GM12878 (cell line): ENCODE results near the gene TPRN. TPM values are rescaled to one million over a fixed set of nuclear protein-coding genes. Genes with fewer than 3 reads are reported as not detected.

ENCODE experiments used
- ATF2 ChIP-seq: IDR thresholded peaks from 2 replicates; pipeline ENCODE4 v1.6.1; 2012; ENCODE audit warnings: low read length, inconsistent platforms
- ATF3 ChIP-seq: IDR thresholded peaks from 2 replicates; pipeline ENCODE4 v1.6.1; 2011; ENCODE audit warnings: low read depth, mild to moderate bottlenecking, low read length, moderate library complexity, borderline replicate concordance; ENCODE audit errors: extremely low read depth
- BHLHE40 ChIP-seq, 2 experiments: fragments of 450-650 bp in 1 of 2; IDR thresholded peaks; 2 replicates each; pipeline ENCODE4 v1.6.1; 2011 to 2017; ENCODE audit warnings: low read depth in 2 of 2, borderline replicate concordance in 1 of 2, improper control_type of control experiment in 1 of 2, low read length in 1 of 2, mild to moderate bottlenecking in 1 of 2
- CEBPB ChIP-seq, 2 experiments: fragments of 150-350 bp in 1 of 2; IDR thresholded peaks; 2 replicates each; pipeline ENCODE4 v1.6.1; 2012 to 2014; ENCODE audit warnings: low read depth in 2 of 2, low read length in 2 of 2, borderline replicate concordance in 1 of 2, inconsistent platforms in 1 of 2
- CREB1 ChIP-seq: IDR thresholded peaks from 2 replicates; pipeline ENCODE4 v1.6.1; 2012; ENCODE audit warnings: low read depth, mild to moderate bottlenecking, inconsistent platforms
- ELK1 ChIP-seq: IDR thresholded peaks from 2 replicates; pipeline ENCODE4 v1.6.1; 2012; ENCODE audit warnings: low read depth, low read length, improper control_type of control experiment
- ESRRA ChIP-seq: IDR thresholded peaks from 2 replicates; pipeline ENCODE4 v1.6.1; 2012; ENCODE audit warnings: mild to moderate bottlenecking, low read length, improper control_type of control experiment
- EZH2 ChIP-seq: IDR thresholded peaks from 2 replicates; pipeline ENCODE4 v1.6.1; 2012; ENCODE audit warnings: low read depth, mild to moderate bottlenecking, control low read depth, inconsistent platforms, low read length, borderline replicate concordance; ENCODE audit not compliant: control insufficient read depth
- GATAD2B ChIP-seq: fragments of 450-650 bp; conservative IDR thresholded peaks from 2 replicates; pipeline ENCODE4 v1.6.1; 2017; ENCODE audit warnings: low read depth, mild to moderate bottlenecking, moderate library complexity
- MEF2A ChIP-seq: IDR thresholded peaks from 2 replicates; pipeline ENCODE4 v1.6.1; 2011; ENCODE audit warnings: low read depth, mild to moderate bottlenecking, low read length, moderate library complexity; ENCODE audit not compliant: insufficient read depth
- NFXL1 ChIP-seq: fragments of 450-650 bp; IDR thresholded peaks from 2 replicates; pipeline ENCODE4 v1.6.1; 2017; ENCODE audit warnings: antibody characterized with exemption, mild to moderate bottlenecking, borderline replicate concordance
- NFYB ChIP-seq: IDR thresholded peaks from 2 replicates; pipeline ENCODE4 v1.6.1; 2011; ENCODE audit warnings: low read depth, mild to moderate bottlenecking, low read length, improper control_type of control experiment, moderate library complexity; ENCODE audit not compliant: insufficient read depth
- NR2C1 ChIP-seq: fragments of 450-650 bp; IDR thresholded peaks from 2 replicates; pipeline ENCODE4 v1.6.1; 2017; ENCODE audit warnings: antibody characterized with exemption, mild to moderate bottlenecking, moderate library complexity
- POU2F2 ChIP-seq: IDR thresholded peaks from 3 replicates; pipeline ENCODE4 v1.6.1; 2011; ENCODE audit warnings: low read depth, mild to moderate bottlenecking, low read length, borderline replicate concordance
- RAD51 ChIP-seq: fragments of 450-650 bp; IDR thresholded peaks from 2 replicates; pipeline ENCODE4 v1.6.1; 2016; ENCODE audit warnings: moderate library complexity, mild to moderate bottlenecking, inconsistent platforms
- RBBP5 ChIP-seq: fragments of 200-600 bp; sonication (generic); conservative IDR thresholded peaks from 2 replicates; pipeline ENCODE4 v1.6.1; 2016
- RELA ChIP-seq: fragments of 450-650 bp; IDR thresholded peaks from 2 replicates; pipeline ENCODE4 v1.8.0; 2014; ENCODE audit warnings: borderline replicate concordance; ENCODE audit not compliant: partially characterized antibody
- SIN3A ChIP-seq: IDR thresholded peaks from 2 replicates; pipeline ENCODE4 v1.6.1; 2012; ENCODE audit warnings: low read depth, low read length, improper control_type of control experiment
- SMAD1 ChIP-seq: fragments of 450-650 bp; IDR thresholded peaks from 2 replicates; pipeline ENCODE4 v1.6.1; 2018; ENCODE audit warnings: mild to moderate bottlenecking, low read depth; ENCODE audit not compliant: partially characterized antibody
- STAT3 ChIP-seq: IDR thresholded peaks from 2 replicates; pipeline ENCODE4 v1.6.1; 2011; ENCODE audit warnings: low read depth, low read length, improper control_type of control experiment
- USF1 ChIP-seq: IDR thresholded peaks from 2 replicates; pipeline ENCODE4 v1.6.1; 2011; ENCODE audit warnings: borderline replicate concordance, low read depth, mild to moderate bottlenecking, moderate library complexity, mixed read lengths, low read length; ENCODE audit not compliant: insufficient read depth; ENCODE audit errors: extremely low read length
- ZNF592 ChIP-seq: fragments of 450-650 bp; IDR thresholded peaks from 2 replicates; pipeline ENCODE4 v1.6.1; 2017; ENCODE audit warnings: mild to moderate bottlenecking, moderate library complexity
- polyA plus RNA-seq, 11 experiments: library from polyadenylated mRNA; depleted of rRNA in 4 of 11; unstranded in 6 of 11; stranded (reverse) in 5 of 11; fragments of >200 nt; fragmentation: Nextera tagmentation in 4 of 11; fragmentation: Illumina TruSeq in 1 of 11; extraction: Ambion mirVana in 4 of 11; extraction: Trizol in 1 of 11; gene quantifications; 1 replicate in 1 of 11; 2 replicates in 10 of 11; pipeline versions ENCODE4 v1.2.1 to v1.2.3, GENCODE V29; 2011 to 2016; ENCODE audit warnings: inconsistent platforms in 2 of 11, missing spikeins in 2 of 11, low read depth in 1 of 11
- total RNA-seq, 4 experiments: library from RNA; depleted of rRNA in 3 of 4; stranded (reverse); fragments of >200 nt in 3 of 4; fragmentation: Illumina TruSeq in 1 of 4; extraction: Trizol in 1 of 4; gene quantifications; 2 replicates each; pipeline versions ENCODE4 v1.2.1 to v1.2.3, GENCODE V29; 2013 to 2021

Gene TPRN
- total and polyA plus RNA-seq, 10 of the 15 experiments (the other 5 are each of a cell fraction or from before 2014, with no cell fraction given): 0.18 to 19.5 (median 3.1) TPM

- TF ChIP-seq GATAD2B: peak; percentile 96
- TF ChIP-seq POU2F2: no peak
- TF ChIP-seq STAT3: no peak
- no peak for TF ChIP-seq ATF3
- peak; percentile 95 for TF ChIP-seq ZNF592
- TF ChIP-seq SIN3A: peak; percentile 52; the same call in 1 of the 2 replicates
- TF ChIP-seq ATF2: no peak
- peak; percentile 72 to 73; a peak in 3 of 4 replicates for TF ChIP-seq BHLHE40 (IDR thresholded peaks at IDR 0.05; ENCODE audit: borderline replicate concordance in 1 of 2, low read depth in 2 of 2, low read length in 1 of 2)
- TF ChIP-seq CREB1: no peak
- TF ChIP-seq MEF2A: no peak
- no peak for TF ChIP-seq ESRRA
- TF ChIP-seq ELK1: no peak
- TF ChIP-seq SMAD1: no peak
- TF ChIP-seq NFXL1: no peak
- TF ChIP-seq NR2C1: no peak; the same call in 1 of the 2 replicates
- TF ChIP-seq NFYB: no peak
- TF ChIP-seq EZH2: no peak
- no peak for TF ChIP-seq CEBPB (IDR thresholded peaks at IDR 0.05; ENCODE audit: borderline replicate concordance in 1 of 2, low read depth in 2 of 2, low read length in 2 of 2)
- TF ChIP-seq USF1: no peak
- no peak for TF ChIP-seq RBBP5
- peak; percentile 93 for TF ChIP-seq RELA
- peak; percentile 64 for TF ChIP-seq RAD51
Observed at GRCh38 chr9:137236238-137236935, 35.8 kb upstream of the TPRN start (continued).
